Measurements from ENCODE around the gene GSTP1.

The GSTP1 gene

GRCh38 chr11:67626970-67627369 lies 43.4 kb downstream of the GSTP1 start:
- TF ChIP-seq CTCF (conservative IDR thresholded peaks at IDR 0.05; ENCODE audit: low read depth) = no peak
- POLR2A ChIA-PET (ENCODE audit: low non-redundant PET) = no interaction called here
- peak overlapping the region; percentile 88; the same call in 1 of the 2 replicates for H3K27ac ChIP-seq
- DNase-seq (ENCODE audit: low spot score) = no peak
- CTCF ChIA-PET = interaction anchor here (0.8 kb wide), 2 partner anchors 12 to 87 kb away, joined by 3 read pairs; no protein-coding TSS in a partner anchor

GRCh38 chr11:67627441-67627811 lies 43.8 kb downstream of the GSTP1 start:
- CTCF ChIA-PET = interaction anchor here (0.8 to 3.3 kb wide), 2 partner anchors 13 to 87 kb away, joined by 3 to 15 read pairs; no protein-coding TSS in a partner anchor
- POLR2A ChIA-PET (ENCODE audit: low non-redundant PET) = no interaction called here
- H3K27ac ChIP-seq = peak overlapping the region; percentile 88
- no peak for TF ChIP-seq CTCF (conservative IDR thresholded peaks at IDR 0.05; ENCODE audit: low read depth)
- DNase-seq (ENCODE audit: low spot score) = no peak

- no peak for DNase-seq (ENCODE audit: low spot score)
- H3K27ac ChIP-seq = peak overlapping the region; percentile 88
- ChIA-PET CTCF (interaction anchor here (0.8 to 3.3 kb wide), 5 partner anchors 14 to 56 kb away, joined by 3 to 15 read pairs (median 6); no protein-coding TSS in a partner anchor), POLR2A (ENCODE audit: low non-redundant PET) (no interaction called here)
- TF ChIP-seq CTCF (conservative IDR thresholded peaks at IDR 0.05; ENCODE audit: low read depth) = no peak
These were observed 44.4 kb downstream of the GSTP1 start for GRCh38 chr11:67627812-67628624.

GRCh38 chr11:67628710-67629385 lies 45.2 kb downstream of the GSTP1 start:
- TF ChIP-seq CTCF (conservative IDR thresholded peaks at IDR 0.05; ENCODE audit: low read depth) = no peak
- peak overlapping the region; percentile 88 for H3K27ac ChIP-seq
- POLR2A ChIA-PET (ENCODE audit: low non-redundant PET) = interaction anchor here (0.8 to 1.5 kb wide), 2 partner anchors 44 to 382 kb away, joined by 3 to 5 read pairs; no protein-coding TSS in a partner anchor

GRCh38 chr11:67629386-67630227 lies 46.0 kb downstream of the GSTP1 start, which contains the start of gene NUDT8:
Gene NUDT8, minus strand, starts transcription at chr11:67629937. Its CDS starts 26 bp downstream, at chr11:67629911.
- peak; percentile 82 for DNase-seq (ENCODE audit: low spot score)
- H3K27ac ChIP-seq = peak within 1 kb of the TSS; percentile 88
- ChIA-PET POLR2A (ENCODE audit: low non-redundant PET) (interaction anchor here (0.5 to 1.5 kb wide), 4 partner anchors 22 to 381 kb away, joined by 3 to 5 read pairs (median 4); no protein-coding TSS in a partner anchor), CTCF (interaction anchor here (0.6 to 3.3 kb wide), 21 partner anchors 12 to 609 kb away, joined by 3 to 15 read pairs (median 3); partner anchors contain the start of gene ALDH3B2)
- peak; percentile 81 for TF ChIP-seq CTCF (conservative IDR thresholded peaks at IDR 0.05; ENCODE audit: low read depth)

More at GRCh38 chr11:67628710-67629385, 45.2 kb downstream of the GSTP1 start:
- CTCF ChIA-PET = interaction anchor here (0.6 to 3.3 kb wide), 16 partner anchors 11 to 608 kb away, joined by 3 to 15 read pairs (median 5); partner anchors contain the start of gene ALDH3B2
- no peak for DNase-seq (ENCODE audit: low spot score)
